NT2/D1 (cell line): ENCODE measurements around the gene ROCK2.

Experiments
- YY1 ChIP-seq: IDR thresholded peaks from 2 replicates; pipeline ENCODE4 v1.6.1; 2011; ENCODE audit not compliant: insufficient read length, insufficient read depth
- ZNF274 ChIP-seq: IDR thresholded peaks from 2 replicates; pipeline ENCODE4 v1.6.1; 2011; ENCODE audit warnings: mild to moderate bottlenecking, low read depth, low read length

DNA sequence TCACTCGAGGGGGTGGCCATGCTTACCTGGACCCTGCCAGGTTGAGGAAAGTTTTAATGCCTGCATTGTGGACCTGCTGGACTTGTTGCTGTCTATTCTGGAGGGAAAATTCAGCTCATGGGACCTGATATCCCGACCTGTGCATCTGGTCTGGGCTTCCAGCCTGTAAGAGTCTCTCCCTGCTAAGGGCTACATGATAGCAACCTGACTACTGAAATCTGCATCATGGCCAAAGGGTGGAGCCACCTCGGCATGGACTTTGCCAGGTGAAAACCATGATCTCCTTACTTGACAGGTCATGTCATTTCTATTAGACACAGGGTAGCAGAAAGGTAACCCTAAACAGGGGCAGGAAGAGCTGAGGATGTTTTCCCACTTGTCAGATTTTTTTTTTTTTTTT, 202.1 kb downstream of the ROCK2 start:
- TF ChIP-seq ZNF274, result no peak
- TF ChIP-seq YY1, result no peak
